Neural progenitor cell (in vitro differentiated cells): Measurements from ENCODE around the gene ZNF618.

Source experiments
- EZH2 ChIP-seq: fragments of 200-600 bp; sonication (generic); IDR thresholded peaks from 2 replicates; pipeline ENCODE4 v1.6.1; 2017; ENCODE audit warnings: antibody characterized with exemption, mild to moderate bottlenecking, moderate library complexity
- EZH2phosphoT487 ChIP-seq: fragments of 200-600 bp; sonication (generic); IDR thresholded peaks from 2 replicates; pipeline ENCODE4 v1.6.1; 2017; ENCODE audit warnings: antibody characterized with exemption
- TF ChIP-seq, protein P1 (sequence below): fragments of 200-600 bp; sonication (generic); IDR thresholded peaks from 2 replicates; pipeline ENCODE4 v1.5.1; 2017; ENCODE audit warnings: antibody characterized with exemption, mild to moderate bottlenecking

- TF ChIP-seq, protein P1, sequence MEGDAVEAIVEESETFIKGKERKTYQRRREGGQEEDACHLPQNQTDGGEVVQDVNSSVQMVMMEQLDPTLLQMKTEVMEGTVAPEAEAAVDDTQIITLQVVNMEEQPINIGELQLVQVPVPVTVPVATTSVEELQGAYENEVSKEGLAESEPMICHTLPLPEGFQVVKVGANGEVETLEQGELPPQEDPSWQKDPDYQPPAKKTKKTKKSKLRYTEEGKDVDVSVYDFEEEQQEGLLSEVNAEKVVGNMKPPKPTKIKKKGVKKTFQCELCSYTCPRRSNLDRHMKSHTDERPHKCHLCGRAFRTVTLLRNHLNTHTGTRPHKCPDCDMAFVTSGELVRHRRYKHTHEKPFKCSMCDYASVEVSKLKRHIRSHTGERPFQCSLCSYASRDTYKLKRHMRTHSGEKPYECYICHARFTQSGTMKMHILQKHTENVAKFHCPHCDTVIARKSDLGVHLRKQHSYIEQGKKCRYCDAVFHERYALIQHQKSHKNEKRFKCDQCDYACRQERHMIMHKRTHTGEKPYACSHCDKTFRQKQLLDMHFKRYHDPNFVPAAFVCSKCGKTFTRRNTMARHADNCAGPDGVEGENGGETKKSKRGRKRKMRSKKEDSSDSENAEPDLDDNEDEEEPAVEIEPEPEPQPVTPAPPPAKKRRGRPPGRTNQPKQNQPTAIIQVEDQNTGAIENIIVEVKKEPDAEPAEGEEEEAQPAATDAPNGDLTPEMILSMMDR, result no peak
- TF ChIP-seq EZH2, result no peak
- TF ChIP-seq EZH2phosphoT487, result no peak
Measured at GRCh38 chr9:113888336-113888735, 12.2 kb downstream of the ZNF618 start.
